ENCODE results near the gene FBXL20.

DNA sequence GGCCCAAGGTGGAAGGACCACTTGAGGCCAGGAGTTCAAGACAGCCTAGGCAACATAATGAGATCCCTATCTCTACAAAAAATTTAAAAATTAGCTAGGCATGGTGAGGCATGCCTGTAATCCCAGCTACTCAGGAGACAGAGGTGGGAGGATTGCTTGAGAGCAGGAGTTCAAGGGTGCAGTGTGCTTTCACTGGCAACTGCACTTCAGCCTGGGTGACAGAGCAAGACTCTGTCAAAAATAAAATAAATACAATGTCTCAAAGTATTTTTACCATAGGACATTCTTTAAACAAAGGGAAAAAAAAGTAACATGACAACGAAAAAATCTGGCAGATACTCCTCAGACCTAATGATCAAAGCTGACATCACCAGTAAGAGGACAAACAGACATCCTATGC, 72.6 kb downstream of the FBXL20 start:
- TF ChIP-seq, protein P1, sequence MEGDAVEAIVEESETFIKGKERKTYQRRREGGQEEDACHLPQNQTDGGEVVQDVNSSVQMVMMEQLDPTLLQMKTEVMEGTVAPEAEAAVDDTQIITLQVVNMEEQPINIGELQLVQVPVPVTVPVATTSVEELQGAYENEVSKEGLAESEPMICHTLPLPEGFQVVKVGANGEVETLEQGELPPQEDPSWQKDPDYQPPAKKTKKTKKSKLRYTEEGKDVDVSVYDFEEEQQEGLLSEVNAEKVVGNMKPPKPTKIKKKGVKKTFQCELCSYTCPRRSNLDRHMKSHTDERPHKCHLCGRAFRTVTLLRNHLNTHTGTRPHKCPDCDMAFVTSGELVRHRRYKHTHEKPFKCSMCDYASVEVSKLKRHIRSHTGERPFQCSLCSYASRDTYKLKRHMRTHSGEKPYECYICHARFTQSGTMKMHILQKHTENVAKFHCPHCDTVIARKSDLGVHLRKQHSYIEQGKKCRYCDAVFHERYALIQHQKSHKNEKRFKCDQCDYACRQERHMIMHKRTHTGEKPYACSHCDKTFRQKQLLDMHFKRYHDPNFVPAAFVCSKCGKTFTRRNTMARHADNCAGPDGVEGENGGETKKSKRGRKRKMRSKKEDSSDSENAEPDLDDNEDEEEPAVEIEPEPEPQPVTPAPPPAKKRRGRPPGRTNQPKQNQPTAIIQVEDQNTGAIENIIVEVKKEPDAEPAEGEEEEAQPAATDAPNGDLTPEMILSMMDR (IDR thresholded peaks at IDR 0.05) = no peak
- no peak for TF ChIP-seq POLR2A (IDR thresholded peaks at IDR 0.05)
